ENCODE results near the gene KCTD20.

GRCh38 chr6:36469946-36470345 lies 27.1 kb downstream of the KCTD20 start:
- TF ChIP-seq, protein P1, sequence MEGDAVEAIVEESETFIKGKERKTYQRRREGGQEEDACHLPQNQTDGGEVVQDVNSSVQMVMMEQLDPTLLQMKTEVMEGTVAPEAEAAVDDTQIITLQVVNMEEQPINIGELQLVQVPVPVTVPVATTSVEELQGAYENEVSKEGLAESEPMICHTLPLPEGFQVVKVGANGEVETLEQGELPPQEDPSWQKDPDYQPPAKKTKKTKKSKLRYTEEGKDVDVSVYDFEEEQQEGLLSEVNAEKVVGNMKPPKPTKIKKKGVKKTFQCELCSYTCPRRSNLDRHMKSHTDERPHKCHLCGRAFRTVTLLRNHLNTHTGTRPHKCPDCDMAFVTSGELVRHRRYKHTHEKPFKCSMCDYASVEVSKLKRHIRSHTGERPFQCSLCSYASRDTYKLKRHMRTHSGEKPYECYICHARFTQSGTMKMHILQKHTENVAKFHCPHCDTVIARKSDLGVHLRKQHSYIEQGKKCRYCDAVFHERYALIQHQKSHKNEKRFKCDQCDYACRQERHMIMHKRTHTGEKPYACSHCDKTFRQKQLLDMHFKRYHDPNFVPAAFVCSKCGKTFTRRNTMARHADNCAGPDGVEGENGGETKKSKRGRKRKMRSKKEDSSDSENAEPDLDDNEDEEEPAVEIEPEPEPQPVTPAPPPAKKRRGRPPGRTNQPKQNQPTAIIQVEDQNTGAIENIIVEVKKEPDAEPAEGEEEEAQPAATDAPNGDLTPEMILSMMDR (IDR thresholded peaks at IDR 0.05): no peak
- no peak for TF ChIP-seq POLR2A (IDR thresholded peaks at IDR 0.05)
- TF ChIP-seq EP300 (IDR thresholded peaks at IDR 0.05): no peak
- TF ChIP-seq POLR2AphosphoS5 (IDR thresholded peaks at IDR 0.05): no peak
